CD4-positive, alpha-beta T cell treated with Interleukin-1 beta for 1 hour (primary cell): ENCODE data around the gene TULP1.

Experiments used
- DNase-seq, 2 donors: peaks; one replicate each; pipeline ENCODE4 v3.0.0-alpha.2; 2020 to 2022

TULP1 gene

DNA sequence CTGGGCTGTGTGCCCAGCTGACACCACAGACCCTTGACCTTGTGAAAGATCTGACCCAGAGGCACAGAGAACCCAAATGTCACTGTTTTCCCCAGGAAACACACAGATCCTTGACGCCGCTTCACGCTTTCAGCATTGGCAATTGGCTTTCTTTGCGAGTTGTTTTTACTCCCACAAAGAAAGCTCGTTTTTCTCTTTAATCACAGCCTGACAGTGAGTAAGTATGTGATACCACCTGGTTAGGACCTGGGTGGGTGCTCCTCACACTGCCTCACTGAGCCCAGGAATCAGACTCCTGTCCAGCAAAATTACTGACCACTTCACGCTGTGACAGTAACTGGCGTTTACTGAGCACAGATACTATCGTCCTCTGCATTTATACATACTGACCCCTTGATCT, 31.5 kb downstream of the TULP1 start:
- no peak for DNase-seq

DNA sequence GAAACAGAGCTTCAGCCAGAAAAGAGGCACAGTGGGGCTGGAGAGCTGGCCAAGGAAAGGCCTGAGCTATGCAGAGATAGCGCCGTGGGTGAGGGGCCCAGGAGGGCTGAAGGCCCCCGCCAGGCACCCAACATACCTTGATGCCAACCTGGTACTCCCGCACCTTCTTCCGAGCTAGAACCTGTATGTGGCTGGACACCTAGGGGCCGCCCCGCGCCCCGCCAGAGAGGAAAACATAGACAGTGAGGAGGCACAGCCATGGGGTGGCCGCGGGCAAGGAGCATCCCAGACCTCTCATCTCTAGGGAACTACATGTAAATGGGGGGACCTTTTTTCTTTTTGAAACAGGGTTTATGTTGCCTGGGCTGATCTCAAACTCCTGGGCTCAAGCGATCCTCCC, 32.5 kb downstream of the TULP1 start:
- no peak for DNase-seq

DNA sequence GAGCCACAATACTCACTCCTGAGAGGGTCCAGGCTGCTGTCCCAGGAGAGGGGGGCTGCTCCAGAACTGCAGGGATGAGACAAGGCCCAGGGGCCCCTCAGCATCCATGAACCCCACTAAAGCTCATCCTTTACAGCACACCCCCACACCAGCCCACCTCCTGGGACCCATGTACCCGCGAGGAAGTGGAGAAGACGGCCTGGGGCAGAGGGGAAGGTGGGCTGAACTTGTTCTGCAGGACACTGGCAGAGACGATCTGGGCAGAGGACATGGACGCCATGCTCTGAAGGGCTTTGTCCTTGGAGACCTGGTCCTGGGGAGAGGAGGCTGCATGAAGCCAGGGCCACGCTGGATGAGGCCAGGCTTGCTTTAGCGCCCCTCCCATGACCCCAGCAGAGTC, 34.4 kb downstream of the TULP1 start:
- DNase-seq: no peak

DNA sequence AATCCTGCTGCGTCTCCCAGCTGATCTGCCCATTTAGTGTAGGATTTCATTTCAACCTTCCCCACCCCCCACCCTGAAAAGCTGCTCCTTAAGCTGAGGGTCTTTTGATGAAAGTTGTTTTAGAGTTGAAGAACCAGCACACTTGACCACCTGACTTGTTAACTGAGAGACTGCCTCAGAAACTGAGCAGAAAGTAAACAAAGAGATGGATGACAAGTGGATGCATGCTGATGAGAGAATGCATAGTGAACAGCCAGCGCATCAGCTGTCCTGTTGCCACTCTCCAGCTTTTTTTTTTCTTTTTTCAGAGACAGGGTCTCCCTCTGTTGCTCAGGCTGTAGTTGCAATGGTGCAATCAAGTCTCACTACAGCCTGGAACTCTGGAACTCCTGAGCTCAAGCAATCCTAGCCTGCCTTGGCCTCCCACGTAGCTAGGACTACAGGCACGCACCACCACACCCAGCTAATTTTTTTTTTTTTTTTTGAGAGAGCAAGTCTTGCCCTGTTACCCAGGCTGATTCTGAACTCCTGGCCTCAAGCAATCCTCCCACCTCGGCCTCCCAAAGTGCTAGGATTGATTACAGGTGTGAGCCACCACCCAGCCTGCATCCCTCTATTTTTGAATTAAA, 35.0 kb downstream of the TULP1 start:
- no peak for DNase-seq

DNA sequence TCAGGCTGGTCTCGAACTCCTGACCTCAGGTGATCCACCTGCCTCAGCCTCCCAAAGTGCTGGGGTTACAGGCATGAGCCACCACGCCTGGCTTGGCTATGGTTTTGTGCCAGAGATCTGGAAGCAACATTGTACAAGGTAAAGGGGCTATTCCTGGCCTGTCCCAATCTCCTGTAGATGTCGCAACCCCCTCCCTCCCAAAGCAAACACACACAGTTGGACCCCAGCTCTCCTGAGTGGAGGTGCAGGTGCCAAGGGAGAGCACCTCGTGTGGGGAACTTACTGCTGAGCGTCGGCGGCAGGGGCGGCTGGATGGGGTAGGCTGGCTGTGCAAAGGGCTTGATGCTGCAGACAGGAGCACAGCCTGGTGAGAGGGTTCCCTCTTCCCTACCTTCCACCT, 35.7 kb downstream of the TULP1 start:
- no peak for DNase-seq

DNA sequence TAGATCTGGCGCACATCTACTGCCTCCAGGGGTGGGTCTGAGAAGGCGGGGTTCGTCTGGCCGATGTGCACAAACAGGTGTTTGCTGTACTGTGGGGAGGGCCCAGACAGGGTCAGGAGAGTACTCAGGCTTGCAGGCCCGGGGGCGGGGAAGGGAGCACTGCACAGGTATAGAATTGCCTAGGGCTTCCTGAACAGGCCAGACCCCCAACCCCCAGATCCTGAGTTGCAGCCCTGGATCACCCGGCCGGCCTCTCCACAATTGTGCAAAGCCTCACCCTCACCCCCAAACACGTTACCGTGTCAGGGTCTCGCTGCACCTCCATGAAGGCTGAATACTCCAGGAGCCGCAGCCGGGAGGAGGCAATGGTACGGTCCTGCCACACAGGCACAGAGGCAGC, 36.7 kb downstream of the TULP1 start:
- DNase-seq: no peak

DNA sequence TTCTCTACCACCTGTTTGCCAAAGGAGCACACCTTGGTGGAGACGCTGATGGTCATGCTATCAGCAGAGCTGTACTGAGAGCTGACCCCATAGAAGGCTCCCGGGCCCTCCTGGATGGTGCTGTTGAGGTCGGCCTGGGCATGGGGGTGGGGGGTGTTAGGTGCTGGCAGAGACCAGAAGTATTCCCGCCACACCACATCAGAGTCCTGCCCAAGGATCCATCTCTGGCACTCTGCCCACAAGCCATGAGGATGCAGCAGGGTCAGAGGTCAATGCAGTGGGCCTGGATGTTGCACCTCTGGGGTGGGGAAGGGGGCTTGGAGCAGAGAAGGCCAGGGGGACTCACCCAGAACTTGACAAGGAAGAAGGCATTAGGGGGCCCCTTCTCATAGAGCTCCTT, 37.1 kb downstream of the TULP1 start:
- DNase-seq: no peak

DNA sequence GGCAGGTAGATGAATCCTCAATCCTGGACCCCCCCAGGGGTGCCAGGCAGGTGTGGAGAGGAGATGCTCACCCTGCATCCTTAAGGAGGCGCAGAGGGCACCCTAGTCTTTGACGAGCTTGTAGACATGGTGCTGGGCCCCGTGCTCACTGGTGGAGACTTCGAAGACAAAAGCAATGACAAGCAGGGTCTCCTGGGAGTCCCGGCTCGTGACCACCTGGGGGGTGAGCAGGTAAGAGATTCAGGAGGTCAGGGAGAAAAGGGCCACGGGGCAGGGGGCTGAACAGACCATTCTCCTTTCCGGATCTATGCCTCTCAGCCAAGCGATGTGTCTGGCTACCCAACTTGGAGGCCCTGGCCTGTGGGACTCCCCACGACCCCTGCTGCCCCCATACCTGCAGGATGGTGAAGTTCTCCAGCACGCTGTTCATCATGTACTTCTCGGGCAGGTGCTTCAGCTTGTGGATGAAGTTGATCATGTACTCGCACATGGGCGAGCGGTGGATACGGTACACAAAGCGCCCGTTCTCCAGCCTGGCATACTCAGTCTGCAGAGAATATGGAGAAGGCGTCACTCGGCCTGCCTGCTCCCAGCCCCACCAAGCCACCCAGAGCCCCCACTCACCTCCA, 37.6 kb downstream of the TULP1 start:
- DNase-seq: no peak

DNA sequence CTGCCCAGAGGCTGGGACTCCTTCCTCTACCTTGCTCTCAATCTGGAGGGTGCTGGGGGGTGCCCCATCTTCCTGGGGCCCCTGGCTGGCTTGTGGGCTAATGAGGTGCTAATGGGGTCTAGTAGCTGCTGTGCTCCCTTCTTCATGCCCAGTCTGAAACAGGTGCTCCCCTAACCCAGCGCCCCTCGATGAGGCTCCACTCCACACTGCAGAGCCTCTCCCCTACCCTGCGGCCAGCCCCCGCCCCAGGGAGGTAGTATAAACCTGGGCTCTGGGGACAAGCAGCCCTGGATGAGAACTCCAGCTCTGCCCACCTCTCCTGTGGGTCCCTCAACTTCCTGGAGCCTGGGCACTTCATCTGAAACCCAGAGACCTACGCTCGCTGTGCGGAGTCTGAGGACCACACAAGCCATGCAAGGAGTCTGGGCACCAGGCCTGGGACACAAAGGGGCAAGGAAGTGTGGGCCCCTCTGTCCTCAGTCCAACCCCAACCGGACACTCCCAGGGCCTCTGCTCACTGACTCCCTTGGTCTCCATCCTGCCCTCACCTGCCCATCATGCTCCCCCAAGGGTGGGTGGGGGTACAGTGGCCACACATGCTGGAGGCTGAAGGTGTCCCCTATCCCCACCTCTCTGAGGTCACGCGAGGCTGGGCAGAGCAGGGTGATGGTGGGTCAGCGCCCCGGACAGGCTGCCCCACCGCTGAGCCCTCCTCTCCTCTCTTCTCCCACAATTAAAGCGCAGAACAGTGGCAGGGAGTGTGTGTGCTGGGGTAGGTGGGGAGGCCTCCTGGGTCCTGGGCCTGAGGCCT, 38.4 kb downstream of the TULP1 start:
- no peak for DNase-seq

DNA sequence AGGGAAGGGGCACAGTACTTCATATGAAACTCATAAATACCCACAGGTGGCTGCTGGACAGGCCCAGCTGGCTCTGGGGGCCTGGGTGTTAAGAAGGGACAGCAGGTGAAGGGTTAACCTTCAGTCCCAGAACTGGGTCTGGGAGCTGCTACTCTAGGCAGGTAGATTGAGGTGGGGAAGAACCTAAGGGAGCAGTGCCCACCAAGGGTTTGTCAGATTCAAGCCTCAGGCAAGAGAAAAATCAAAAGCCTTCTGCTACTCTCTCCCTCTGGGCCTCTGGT, 38.9 kb downstream of the TULP1 start:
- no peak for DNase-seq

DNA sequence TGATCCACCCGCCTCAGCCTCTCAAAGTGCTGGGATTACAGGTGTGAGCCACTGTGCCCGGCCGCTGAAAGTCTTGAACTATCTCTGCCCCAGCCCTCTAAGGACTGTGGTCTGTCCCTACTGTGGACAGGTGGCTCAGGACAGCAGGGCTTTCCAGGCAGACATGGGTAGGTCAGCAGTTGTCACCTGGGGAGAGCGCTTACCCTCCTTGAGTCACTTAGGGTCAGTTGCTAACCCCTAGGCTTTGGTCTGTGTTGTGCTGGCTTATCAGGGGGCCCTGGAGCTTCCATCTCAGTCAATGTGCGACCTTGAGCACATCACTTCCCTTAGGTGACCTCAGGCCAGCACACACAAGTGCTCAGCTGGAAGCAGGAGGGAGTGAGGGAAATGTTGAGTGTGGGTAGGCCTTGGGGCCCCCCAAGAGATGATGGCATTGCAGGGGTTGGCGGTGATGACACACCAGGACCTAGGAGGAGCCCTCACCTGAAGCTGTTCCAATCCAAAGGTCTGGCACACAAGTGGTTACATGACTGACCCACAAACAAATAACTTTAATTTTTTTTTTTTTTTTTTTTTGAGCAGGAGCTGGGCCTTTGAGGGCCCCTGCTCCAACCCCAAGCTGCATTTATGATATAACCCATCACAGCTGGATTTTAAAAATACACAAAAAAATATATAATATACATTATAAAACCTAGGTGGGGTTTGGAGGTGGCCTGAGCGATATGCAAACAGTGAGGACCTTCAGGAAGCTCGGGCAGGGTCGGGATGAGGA, 39.4 kb downstream of the TULP1 start:
- DNase-seq: no peak

DNA sequence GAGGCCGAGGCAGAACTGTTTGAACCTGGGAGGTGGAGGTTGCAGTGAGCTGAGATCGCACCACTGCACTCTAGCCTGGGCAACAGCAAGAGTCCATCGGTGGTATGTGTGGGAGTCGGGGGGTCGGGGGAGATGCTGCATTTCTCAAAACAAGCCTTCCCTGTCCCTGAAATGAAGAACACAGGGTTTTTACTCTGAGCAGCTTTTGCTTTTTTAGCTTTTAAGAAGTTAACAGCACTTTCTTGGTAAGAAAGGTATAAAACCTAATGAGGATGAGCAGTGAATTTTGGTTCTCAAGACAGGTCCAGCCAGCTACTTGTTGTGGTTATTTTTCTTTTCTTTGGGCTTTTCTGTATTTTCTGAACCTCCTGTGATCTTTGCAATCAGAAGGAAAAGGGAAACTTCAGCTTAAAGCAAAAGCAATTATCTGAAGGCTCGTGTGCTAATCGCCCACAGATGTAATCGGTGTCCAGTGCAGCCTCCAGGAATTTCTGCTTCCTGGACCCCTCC, 40.8 kb downstream of the TULP1 start:
- no peak for DNase-seq

DNA sequence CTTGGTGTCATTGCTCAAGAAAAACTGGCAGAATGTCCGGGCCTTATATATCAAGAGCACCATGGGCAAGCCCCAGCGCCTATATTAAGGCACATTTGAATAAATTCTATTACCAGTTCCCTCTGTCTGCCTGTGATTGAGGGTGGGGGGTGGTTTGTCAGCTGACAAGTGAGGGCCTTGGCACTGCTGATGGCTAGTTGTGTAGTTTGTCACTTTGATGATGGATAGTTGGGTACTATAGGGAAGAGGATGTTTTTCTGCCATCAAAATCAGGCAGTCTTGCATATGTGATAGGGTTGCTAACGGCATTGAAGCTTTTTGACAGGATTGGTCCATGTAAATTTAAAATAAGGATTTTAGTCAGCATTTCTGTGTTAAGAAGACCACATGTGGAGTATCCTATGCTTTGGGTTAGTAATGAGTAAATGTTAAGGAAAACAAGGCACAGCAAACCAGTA, 42.0 kb downstream of the TULP1 start:
- no peak for DNase-seq

DNA sequence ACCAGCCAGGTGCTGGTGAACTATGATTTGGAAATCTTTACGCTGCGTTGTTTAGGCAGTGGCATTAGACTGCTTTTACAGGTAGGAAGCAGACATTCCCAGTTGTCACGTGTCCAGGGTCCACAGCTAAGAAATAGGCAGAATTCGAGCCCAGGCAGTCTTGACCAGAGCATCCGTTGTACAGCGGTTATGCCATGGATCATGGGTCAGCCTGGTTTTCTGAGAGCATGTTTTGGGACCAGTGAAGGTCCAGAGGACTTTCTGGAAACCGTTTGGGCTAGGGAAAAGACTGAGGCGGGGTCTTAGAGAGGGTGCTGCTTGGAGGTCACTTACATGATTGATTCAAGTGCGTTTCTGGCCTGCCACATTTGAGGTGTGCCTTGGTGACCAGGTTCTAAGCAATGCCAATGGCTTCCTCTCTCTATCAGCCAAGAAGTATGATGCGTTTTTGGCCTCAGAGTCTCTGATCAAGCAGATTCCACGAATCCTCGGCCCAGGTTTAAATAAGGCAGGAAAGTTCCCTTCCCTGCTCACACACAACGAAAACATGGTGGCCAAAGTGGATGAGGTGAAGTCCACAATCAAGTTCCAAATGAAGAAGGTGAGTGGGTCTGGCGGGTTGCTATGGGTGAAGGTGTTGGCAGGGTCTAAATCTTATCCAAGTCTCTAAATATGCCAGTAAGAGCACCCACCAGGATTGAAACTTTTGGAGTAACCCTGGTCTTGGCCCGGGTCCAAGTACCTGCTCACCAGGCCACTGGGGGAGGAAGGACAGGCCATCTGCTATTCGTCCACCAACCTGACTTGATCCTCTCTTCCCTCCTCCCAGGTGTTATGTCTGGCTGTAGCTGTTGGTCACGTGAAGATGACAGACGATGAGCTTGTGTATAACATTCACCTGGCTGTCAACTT, 42.7 kb downstream of the TULP1 start:
- DNase-seq: peak in 1 of 2 donors; percentile 29

DNA sequence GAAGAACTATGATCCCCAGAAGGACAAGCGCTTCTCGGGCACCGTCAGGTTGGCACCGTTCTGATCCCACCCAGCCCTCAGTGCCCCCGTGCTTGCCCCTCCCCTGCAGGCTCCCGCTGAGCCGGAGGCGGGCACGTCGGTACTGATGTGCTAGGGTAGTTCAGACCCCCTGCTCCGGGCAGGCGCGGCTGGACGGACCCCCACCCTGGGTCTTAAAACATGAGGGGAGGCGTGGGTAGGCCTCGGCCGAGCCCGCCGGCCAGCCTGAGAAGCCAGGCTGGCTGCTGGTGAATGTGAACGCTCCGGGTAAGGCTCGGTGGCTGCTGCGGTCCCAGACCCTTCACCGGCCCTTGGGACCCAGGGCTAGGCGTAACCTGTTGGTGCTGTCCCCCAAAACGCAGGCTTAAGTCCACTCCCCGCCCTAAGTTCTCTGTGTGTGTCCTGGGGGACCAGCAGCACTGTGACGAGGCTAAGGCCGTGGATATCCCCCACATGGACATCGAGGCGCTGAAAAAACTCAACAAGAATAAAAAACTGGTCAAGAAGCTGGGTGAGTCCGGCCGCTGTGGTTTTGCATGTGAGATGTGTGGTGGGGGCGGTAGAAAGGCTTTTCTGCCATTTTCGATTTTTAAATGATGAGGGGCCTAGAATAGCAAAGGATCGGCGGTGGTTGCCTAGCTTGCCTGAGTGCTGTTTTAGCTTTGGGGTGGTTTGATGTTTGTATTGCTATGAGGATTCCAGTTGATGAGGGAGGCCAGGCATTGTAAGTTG, 43.5 kb downstream of the TULP1 start:
- DNase-seq: no peak

DNA sequence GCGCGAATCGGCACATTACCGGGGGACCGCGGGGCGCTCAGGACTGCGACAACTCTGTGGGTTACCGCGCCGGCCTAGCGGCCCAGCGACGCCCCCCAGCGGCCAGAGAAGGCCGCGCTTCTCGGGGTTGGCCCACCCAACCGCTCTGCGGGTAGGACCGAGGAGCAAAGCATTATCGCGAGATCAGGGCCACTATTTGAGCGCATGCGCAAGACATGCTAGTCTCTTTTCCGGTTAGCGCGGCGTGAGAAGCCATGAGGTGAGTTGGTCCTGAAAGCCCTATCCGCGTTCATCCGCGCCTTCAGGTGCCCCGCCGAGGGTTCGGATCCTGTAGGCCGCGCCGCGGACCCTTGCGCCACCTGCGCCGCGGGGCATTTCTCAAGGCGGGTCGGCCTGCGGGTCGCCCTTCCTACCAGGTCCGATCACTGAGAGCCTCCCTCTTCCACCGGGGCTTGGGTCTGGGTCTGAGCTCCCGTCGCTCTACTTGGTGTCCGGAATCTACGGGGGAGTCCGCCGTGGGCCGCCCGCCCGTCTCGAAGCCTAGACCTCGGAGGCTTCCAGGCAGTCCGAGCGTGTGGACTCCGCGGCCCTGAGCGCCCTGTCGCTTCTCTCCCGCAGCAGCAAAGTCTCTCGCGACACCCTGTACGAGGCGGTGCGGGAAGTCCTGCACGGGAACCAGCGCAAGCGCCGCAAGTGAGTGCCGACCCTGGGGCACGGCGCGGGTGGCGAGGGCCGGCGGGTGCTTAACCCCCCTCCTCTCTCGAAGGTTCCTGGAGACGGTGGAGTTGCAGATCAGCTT, 44.3 kb downstream of the TULP1 start, which contains the start of gene RPL10A:
Gene RPL10A, plus strand, starts transcription at position 221 of the 799 bp plus-strand sequence. Its CDS starts 34 bp downstream, at position 255.
- peak; percentile 97 for DNase-seq

DNA sequence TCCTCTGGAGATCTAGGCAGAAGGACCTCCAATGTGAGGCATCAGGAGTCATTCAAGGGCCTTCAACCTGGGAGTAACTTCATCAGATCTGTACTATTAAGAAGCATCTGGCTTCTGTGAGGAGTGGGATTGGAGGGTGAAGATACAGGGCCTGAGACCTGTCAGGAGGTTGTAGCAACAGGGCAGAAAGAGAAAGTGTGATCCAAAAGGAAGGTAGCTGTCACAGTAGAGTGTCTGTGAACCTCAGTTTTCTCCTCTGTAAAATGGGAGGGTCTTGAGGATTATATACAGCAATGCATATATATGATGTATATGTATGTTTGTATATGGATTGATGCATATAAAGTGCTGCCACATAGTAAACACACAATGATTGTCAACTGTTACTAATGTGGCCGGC, 47.0 kb downstream of the TULP1 start:
- DNase-seq: no peak

DNA sequence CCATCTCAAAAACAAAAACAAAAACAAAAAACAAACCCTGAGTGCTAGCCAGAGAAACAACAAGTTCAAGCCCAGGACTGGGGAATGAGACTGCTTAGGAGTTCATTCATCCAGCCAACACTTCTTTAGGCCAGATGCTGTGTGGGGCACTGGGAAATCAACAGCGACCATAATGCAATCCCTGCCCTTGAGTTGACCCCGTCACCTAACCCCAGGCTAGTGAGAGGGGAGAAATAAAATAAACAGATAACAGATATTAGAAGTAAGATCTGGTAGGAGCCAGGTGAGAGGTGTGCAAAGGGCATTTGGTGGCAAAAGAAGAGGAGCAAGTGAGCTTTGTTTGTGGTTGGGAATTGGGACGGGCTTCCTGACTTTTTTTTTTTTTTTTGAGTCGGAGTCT, 49.4 kb downstream of the TULP1 start:
- DNase-seq: no peak

DNA sequence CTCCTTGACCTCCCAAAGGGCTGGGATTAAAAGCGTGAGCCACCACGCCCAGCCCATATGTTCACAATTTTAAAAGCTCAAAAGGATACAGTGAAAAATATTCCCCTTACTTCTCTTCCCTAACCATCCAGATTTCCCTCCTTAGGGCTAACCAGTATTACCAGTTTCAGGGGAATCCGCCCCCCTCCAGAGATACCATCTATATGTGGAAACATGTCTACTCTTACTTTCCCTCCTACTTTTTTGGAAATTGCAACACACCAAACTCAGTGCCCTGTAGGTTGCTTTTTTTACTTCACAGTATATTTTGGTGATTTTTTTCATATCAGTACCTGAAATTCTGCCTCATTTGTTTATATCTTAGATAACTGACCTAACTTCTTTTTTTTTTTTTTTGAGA, 51.4 kb downstream of the TULP1 start:
- no peak for DNase-seq

DNA sequence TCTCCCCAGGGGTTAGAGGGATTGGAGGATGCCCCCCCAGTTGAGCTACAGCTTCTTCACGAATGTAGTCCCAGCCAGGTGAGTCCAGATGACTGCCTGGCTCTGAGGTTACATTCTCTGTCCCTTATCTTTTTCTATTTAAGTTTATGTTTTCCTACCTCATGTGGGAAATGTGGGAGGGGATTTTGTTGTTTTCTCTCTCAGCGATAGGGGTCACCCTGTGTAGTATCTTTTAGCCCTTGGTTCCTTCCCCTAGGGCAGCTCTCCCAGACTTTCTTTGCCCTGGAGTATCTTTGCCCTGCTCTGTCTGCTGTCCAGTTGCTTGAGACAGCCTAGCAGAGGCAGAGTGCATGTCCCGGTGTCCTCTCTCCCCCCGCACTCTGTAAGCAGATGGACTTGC, 54.8 kb downstream of the TULP1 start:
- no peak for DNase-seq
